Measurements from ENCODE around the gene HERC3. TPM values are rescaled to one million over a fixed set of nuclear protein-coding genes. Genes with fewer than 3 reads are reported as not detected.

Gene HERC3
- total and polyA plus RNA-seq, 2 donors (not counting 3 experiments of a cell fraction or from before 2014, with no cell fraction given) = 6.3 to 21.2 TPM

DNA sequence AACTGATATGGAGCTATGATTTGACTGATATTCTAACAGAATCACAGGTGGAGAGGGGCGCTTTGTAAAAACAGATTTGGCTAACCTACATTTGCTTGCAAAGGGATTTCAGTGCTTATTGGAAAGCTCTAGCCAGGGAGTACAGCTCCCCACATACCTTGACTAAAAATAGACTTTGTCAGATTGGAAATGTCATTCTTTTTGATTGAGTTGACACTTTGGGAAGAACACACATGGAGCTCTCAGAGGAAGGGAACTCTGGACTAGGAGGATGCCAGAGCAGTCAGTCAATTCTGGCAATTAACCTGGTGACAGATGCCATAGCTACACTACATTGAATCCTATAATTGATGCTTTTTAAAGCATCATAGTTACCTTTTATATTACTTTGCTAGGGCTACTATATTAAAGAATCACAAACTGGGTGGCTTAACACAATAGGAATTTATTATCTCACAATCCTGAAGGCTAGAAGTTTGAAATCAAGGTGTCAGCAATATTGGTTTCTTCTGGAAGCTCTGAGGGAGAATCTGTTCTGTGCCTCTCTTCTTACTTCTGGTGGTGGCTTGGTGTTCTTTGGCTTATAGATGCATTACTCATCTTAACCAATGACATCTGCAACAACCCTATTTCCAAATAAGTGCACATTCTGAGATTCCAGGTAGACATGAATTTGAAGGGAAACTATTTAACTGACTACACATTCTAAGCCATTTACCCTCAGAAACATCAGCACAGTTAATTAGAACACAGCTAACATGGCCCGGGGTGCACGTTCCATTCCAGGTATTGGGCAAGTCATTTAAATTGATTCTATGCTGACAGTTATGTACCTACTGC is 8.4 kb upstream of the HERC3 start:
- no peaks in the 10 kb centered on the region for H3K36me3 ChIP-seq (ENCODE audit: control insufficient read depth in 2 of 2, extremely low read depth in 1 of 2, insufficient read depth in 2 of 2, low read length in 2 of 2)
- dilution Hi-C loops (cut with MboI; ENCODE audit: extremely low pct_ligation_motif_present, low sequenced_read_pairs) = no loop called here
- intact Hi-C loops (cut with micrococcal nuclease) = no loop called here
- H3K9me3 ChIP-seq (replicated peaks; ENCODE audit: control insufficient read depth, insufficient read depth, low read length) = no peaks in the 10 kb centered on the region
- DNase-seq (ENCODE audit: low read depth, low spot score) (no peak), FAIRE-seq (no peak)
- TF ChIP-seq GATA2 (IDR thresholded peaks at IDR 0.05; ENCODE audit: insufficient read depth, insufficient read length, low read depth, low read length) (no peak), POLR2AphosphoS5 (IDR thresholded peaks at IDR 0.05; ENCODE audit: insufficient read depth, low read depth, low read length) (no peak), FOS (IDR thresholded peaks at IDR 0.05; ENCODE audit: borderline replicate concordance, insufficient read depth, low read length) (no peak), MYC (IDR thresholded peaks at IDR 0.05; ENCODE audit: low read depth, low read length) (no peak), EZH2 (IDR thresholded peaks at IDR 0.05; ENCODE audit: borderline replicate concordance, low read depth, low read length, severe bottlenecking) (no peak), POLR2A (IDR thresholded peaks at IDR 0.05; ENCODE audit: low read depth, low read length) (no peak), JUN (IDR thresholded peaks at IDR 0.05; ENCODE audit: borderline replicate concordance, insufficient read depth, insufficient read length, low read depth) (no peak)
- TF ChIP-seq, protein P1, sequence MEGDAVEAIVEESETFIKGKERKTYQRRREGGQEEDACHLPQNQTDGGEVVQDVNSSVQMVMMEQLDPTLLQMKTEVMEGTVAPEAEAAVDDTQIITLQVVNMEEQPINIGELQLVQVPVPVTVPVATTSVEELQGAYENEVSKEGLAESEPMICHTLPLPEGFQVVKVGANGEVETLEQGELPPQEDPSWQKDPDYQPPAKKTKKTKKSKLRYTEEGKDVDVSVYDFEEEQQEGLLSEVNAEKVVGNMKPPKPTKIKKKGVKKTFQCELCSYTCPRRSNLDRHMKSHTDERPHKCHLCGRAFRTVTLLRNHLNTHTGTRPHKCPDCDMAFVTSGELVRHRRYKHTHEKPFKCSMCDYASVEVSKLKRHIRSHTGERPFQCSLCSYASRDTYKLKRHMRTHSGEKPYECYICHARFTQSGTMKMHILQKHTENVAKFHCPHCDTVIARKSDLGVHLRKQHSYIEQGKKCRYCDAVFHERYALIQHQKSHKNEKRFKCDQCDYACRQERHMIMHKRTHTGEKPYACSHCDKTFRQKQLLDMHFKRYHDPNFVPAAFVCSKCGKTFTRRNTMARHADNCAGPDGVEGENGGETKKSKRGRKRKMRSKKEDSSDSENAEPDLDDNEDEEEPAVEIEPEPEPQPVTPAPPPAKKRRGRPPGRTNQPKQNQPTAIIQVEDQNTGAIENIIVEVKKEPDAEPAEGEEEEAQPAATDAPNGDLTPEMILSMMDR (IDR thresholded peaks at IDR 0.05; ENCODE audit: extremely low read depth in 1 of 2, insufficient read depth in 1 of 2, low read depth in 1 of 2, low read length in 2 of 2) = no peak
- TF ChIP-seq, protein P2, sequence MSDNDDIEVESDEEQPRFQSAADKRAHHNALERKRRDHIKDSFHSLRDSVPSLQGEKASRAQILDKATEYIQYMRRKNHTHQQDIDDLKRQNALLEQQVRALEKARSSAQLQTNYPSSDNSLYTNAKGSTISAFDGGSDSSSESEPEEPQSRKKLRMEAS (IDR thresholded peaks at IDR 0.05; ENCODE audit: insufficient read depth, insufficient read length) = no peak
- H3K27me3 ChIP-seq (ENCODE audit: control insufficient read depth in 2 of 2, insufficient read depth in 2 of 2, low read length in 2 of 2) = no peaks in the 10 kb centered on the region
- no peak overlapping the region for H2AFZ ChIP-seq (ENCODE audit: low read depth, low read length)
- H4K20me1 ChIP-seq (replicated peaks; ENCODE audit: control insufficient read depth, extremely low read depth, insufficient read depth, low read length) = no peaks in the 10 kb centered on the region
- H3K4me3 ChIP-seq (replicated peaks in 1 of 3; ENCODE audit: insufficient read depth in 1 of 3, low read depth in 1 of 3, low read length in 3 of 3) = no peak overlapping the region
- no TSS peak for BruUV-seq (replicated peaks)
- ChIA-PET POLR2A (interaction anchor here (0.7 kb wide), 1 partner anchor 15 kb away, joined by 4 read pairs; no protein-coding TSS in a partner anchor), CTCF (interaction anchor here (0.8 to 1.9 kb wide), 5 partner anchors 8 to 75 kb away, joined by 3 to 8 read pairs (median 4); no protein-coding TSS in a partner anchor)
- H3K9me1 ChIP-seq (replicated peaks; ENCODE audit: control insufficient read depth, extremely low read depth, insufficient read depth, low read length) = no peaks in the 10 kb centered on the region
- H3K9ac ChIP-seq (replicated peaks; ENCODE audit: extremely low read depth, insufficient read depth, low read length) = no peak overlapping the region
- H3K79me2 ChIP-seq (ENCODE audit: control insufficient read depth, insufficient read depth, low read length) = no peaks in the 10 kb centered on the region
- H3K4me2 ChIP-seq (ENCODE audit: insufficient read depth, low read length) = no peak overlapping the region
- H3K4me1 ChIP-seq (ENCODE audit: control insufficient read depth, extremely low read depth, insufficient read depth, low read length) = no peaks in the 10 kb centered on the region
- H3K27ac ChIP-seq (ENCODE audit: insufficient read depth, low read depth, low read length) = no peak overlapping the region

All from endothelial cell of umbilical vein (primary cell).